Colonic mucosa (tissue), 4 donors: Measurements from ENCODE around the gene FBXO21. TPM values are rescaled to one million over a fixed set of nuclear protein-coding genes. Genes with fewer than 3 reads are reported as not detected.

Experiments used
- DNase-seq: peaks from one replicate; pipeline ENCODE4 v3.0.0-alpha.2; 2020
- H3K27ac ChIP-seq: fragments of 200-600 bp; one replicate; pipeline ENCODE4 v1.8.0; 2021
- H3K27me3 ChIP-seq: fragments of 200-600 bp; one replicate; pipeline ENCODE4 v1.8.0; 2021
- H3K36me3 ChIP-seq: fragments of 200-600 bp; one replicate; pipeline ENCODE4 v1.8.0; 2021
- H3K4me1 ChIP-seq: fragments of 200-600 bp; one replicate; pipeline ENCODE4 v1.8.0; 2021; ENCODE audit warnings: mild to moderate bottlenecking
- H3K4me3 ChIP-seq: fragments of 200-600 bp; one replicate; pipeline ENCODE4 v1.8.0; 2021
- H3K9ac ChIP-seq, 2 donors: one replicate each; pipeline ENCODE4 v1.7.0; 2013; ENCODE audit warnings: control low read depth in 2 of 2, low read depth in 2 of 2, low read length in 2 of 2
- H3K9me3 ChIP-seq: fragments of 200-600 bp; one replicate; pipeline ENCODE4 v1.8.0; 2021
- CTCF ChIP-seq: fragments of 200-600 bp; IDR thresholded peaks from one replicate; pipeline ENCODE4 v1.8.0; 2022; ENCODE audit warnings: antibody characterized with exemption, mild to moderate bottlenecking
- intact Hi-C: fragments of 100-400 bp; cut with DNase I; formaldehyde crosslinking; loops from one replicate; pipeline ENCODE4 v1.14.1; 2022
- total RNA-seq, 2 donors: library from RNA; stranded (reverse); fragmentation: NEBNext Ultra II Directional in 1 of 2; extraction: Animal tissue kit (Norgen Biotek cat#: 25700) in 1 of 2; gene quantifications; one replicate each; pipeline ENCODE4 v1.2.1, GENCODE V29; 2021
- donor health status: healthy.
- donor health status: DM: no; HTN: no; CAD: no.
- donor health status: DM: no; HTN: no; CAD: no.

FBXO21 gene
- total RNA-seq, 2 donors from 2014 or later: 34.5 to 34.7 TPM

GRCh38 chr12:117155278-117156060 is 34.8 kb downstream of the FBXO21 start:
- peak; percentile 63 for DNase-seq
- Histone ChIP-seq H3K27ac (no peak overlapping the region), H3K4me1 (no peaks in the 10 kb centered on the region), H3K27me3 (no peaks in the 10 kb centered on the region), H3K4me3 (no peak overlapping the region), H3K9me3 (no peaks in the 10 kb centered on the region), H3K36me3 (peaks cover 6% of the 10 kb centered on the region), H3K9ac (no peak overlapping the region)
- TF ChIP-seq CTCF: peak; percentile 64
- intact Hi-C loops: no loop called here

DNA sequence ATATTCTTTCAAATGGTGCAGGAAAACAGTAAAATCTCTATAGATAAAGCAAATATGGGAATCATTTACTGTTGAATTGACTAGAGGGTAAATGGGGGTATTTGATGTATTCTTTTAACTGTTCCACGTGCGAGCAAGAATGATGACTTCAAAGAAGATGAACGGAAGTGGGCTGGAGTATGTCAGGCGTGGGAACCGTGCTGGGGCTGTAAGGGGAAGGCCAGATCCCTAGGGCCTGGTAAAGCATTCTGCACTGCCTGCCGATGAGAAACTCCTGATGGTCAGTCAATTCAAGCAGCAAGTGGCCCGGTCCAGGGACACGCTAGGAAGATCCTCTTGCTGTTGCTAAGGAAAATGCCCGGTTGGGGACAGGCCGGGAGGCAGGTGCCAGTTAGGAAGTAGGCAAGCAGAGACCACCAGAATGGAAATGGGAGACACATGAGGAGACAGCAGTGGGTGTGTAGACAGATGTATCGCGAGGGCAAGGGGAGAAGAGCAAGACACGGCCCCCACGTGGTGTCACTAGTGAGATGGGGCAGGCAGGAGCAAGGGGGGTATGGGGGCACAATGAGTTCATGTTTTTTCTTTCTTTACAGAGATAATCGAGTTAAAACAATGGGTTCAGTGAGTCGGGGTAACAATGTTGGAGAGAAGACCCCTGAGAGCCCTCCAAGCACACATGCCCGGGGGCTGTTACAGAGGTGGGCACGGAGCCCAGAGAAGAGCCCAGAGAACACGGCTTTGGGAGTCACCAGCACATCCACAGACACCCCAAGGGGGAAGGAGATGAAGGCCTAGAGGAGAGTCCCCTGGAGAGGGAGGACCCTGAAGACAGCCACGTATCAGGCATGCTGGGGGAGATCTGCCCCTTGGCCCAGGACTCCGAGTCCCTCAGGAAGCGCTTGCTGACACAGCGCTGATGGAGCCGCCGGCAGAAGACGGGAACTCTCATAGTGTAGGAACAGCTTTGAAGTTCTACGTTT is 37.2 kb downstream of the FBXO21 start:
- no peaks in the 10 kb centered on the region for H3K27me3 ChIP-seq
- H3K27ac ChIP-seq: no peak overlapping the region
- no peaks in the 10 kb centered on the region for H3K9me3 ChIP-seq
- no peak for TF ChIP-seq CTCF
- H3K36me3 ChIP-seq: peaks cover 6% of the 10 kb centered on the region
- H3K4me3 ChIP-seq: no peak overlapping the region
- intact Hi-C loops: no loop called here
- no peak overlapping the region for H3K9ac ChIP-seq
- H3K4me1 ChIP-seq: no peaks in the 10 kb centered on the region
- no peak for DNase-seq

GRCh38 chr12:117151403-117152031 is 38.8 kb downstream of the FBXO21 start:
- intact Hi-C loops: no loop called here
- Histone ChIP-seq H3K27me3 (no peaks in the 10 kb centered on the region), H3K9me3 (no peaks in the 10 kb centered on the region), H3K4me3 (no peak overlapping the region), H3K36me3 (peaks cover 6% of the 10 kb centered on the region), H3K9ac (no peak overlapping the region), H3K4me1 (no peaks in the 10 kb centered on the region), H3K27ac (no peak overlapping the region)
- DNase-seq: no peak
- no peak for TF ChIP-seq CTCF

DNA sequence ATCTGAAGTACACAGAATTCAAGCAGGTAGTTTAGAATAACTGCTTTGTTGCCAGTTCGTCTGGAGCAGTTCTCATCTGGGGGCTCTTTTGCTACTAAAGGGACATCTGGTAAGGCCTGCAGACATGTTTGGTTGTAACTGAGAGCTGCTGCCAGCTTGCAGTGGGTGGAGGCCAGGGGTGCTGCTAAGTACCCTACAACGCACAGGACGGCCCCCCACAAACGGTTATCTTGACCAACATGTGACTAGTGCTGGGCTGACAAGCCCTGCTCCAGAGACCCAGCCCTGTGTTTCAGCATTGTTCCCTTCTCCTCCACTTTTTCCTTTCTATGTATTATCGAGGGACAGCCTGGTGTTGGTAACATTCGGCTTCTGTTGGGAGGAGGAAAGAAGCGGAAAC is 40.8 kb downstream of the FBXO21 start:
- intact Hi-C loops: no loop called here

More for the DNA sequence above, 40.8 kb downstream of the FBXO21 start:
- H3K9me3 ChIP-seq: no peaks in the 10 kb centered on the region
- no peak overlapping the region for H3K4me3 ChIP-seq
- no peak overlapping the region for H3K27ac ChIP-seq
- DNase-seq: no peak
- no peaks in the 10 kb centered on the region for H3K36me3 ChIP-seq
- H3K4me1 ChIP-seq: no peaks in the 10 kb centered on the region
- no peak for TF ChIP-seq CTCF
- no peak overlapping the region for H3K9ac ChIP-seq
- H3K27me3 ChIP-seq: no peaks in the 10 kb centered on the region
